OCI-LY1 (cell line): ENCODE data around the gene STAM.

ENCODE experiments used
- H2AFZ ChIP-seq: fragments of 200-600 bp; sonication (generic), shearing (Covaris generic); 2 replicates; pipeline ENCODE4 v1.6.0; 2014; ENCODE audit warnings: antibody characterized with exemption, mild to moderate bottlenecking, low read length
- H3F3A ChIP-seq: fragments of 200-600 bp; sonication (generic), shearing (Covaris generic); 2 replicates; pipeline ENCODE4 v1.6.0; 2014; ENCODE audit warnings: mild to moderate bottlenecking, antibody characterized with exemption, low read length, moderate library complexity; ENCODE audit not compliant: insufficient read depth
- H3K27ac ChIP-seq: fragments of 200-600 bp; sonication (generic); 2 replicates; pipeline ENCODE4 v1.5.1; 2014; ENCODE audit warnings: low read length, mixed run types, mild to moderate bottlenecking, low read depth; ENCODE audit not compliant: poor library complexity, severe bottlenecking
- H3K27me3 ChIP-seq: fragments of 200-600 bp; sonication (generic); 2 replicates; pipeline ENCODE4 v1.6.0; 2014; ENCODE audit warnings: antibody characterized with exemption, mild to moderate bottlenecking, low read length, moderate library complexity; ENCODE audit not compliant: insufficient read depth
- H3K36me3 ChIP-seq: fragments of 200-600 bp; sonication (generic); 2 replicates; pipeline ENCODE4 v1.6.1; 2014; ENCODE audit warnings: mild to moderate bottlenecking, antibody characterized with exemption, low read length, moderate library complexity, mixed read lengths; ENCODE audit not compliant: insufficient read depth
- H3K4me1 ChIP-seq: fragments of 200-600 bp; sonication (generic); 2 replicates; pipeline ENCODE4 v1.5.1; 2014; ENCODE audit warnings: mild to moderate bottlenecking, low read length, moderate library complexity; ENCODE audit not compliant: insufficient read depth, severe bottlenecking
- H3K4me2 ChIP-seq: fragments of 200-600 bp; sonication (generic), shearing (Covaris generic); 2 replicates; pipeline ENCODE4 v1.6.1; 2014; ENCODE audit warnings: low read length
- H3K4me3 ChIP-seq: fragments of 200-600 bp; sonication (generic); 2 replicates; pipeline ENCODE4 v1.5.1; 2014; ENCODE audit warnings: low read length, low read depth, mild to moderate bottlenecking, mixed read lengths; ENCODE audit not compliant: poor library complexity, severe bottlenecking
- H3K79me2 ChIP-seq: fragments of 200-600 bp; shearing (Covaris generic); 2 replicates; pipeline ENCODE4 v1.6.1; 2016; ENCODE audit warnings: mixed run types, low read length, mixed read lengths; ENCODE audit not compliant: insufficient read depth
- H3K9ac ChIP-seq: fragments of 200-600 bp; sonication (generic), shearing (Covaris generic); 2 replicates; pipeline ENCODE4 v1.6.1; 2014; ENCODE audit warnings: mild to moderate bottlenecking, low read length, mixed read lengths
- H3K9me2 ChIP-seq: fragments of 200-600 bp; sonication (generic), shearing (Covaris generic); 2 replicates; pipeline ENCODE4 v1.6.1; 2014; ENCODE audit warnings: low read depth, mild to moderate bottlenecking, low read length, mixed read lengths
- H3K9me3 ChIP-seq: fragments of 200-600 bp; shearing (Covaris generic); 2 replicates; pipeline ENCODE4 v1.6.1; 2014; ENCODE audit warnings: low read length, mixed read lengths
- H4K20me1 ChIP-seq: fragments of 200-600 bp; sonication (generic), shearing (Covaris generic); 2 replicates; pipeline ENCODE4 v1.6.0; 2016; ENCODE audit warnings: mild to moderate bottlenecking, low read length; ENCODE audit not compliant: insufficient read depth
- EZH2 ChIP-seq: fragments of 200-600 bp; sonication (generic), shearing (Covaris generic); IDR thresholded peaks from 2 replicates; pipeline ENCODE4 v1.8.0; 2017; ENCODE audit warnings: borderline replicate concordance, mixed run types, mild to moderate bottlenecking, antibody characterized with exemption, low read length, moderate library complexity, mixed read lengths
- TF ChIP-seq, protein P1 (sequence below): fragments of 200-600 bp; sonication (generic), shearing (Covaris generic); IDR thresholded peaks from 2 replicates; pipeline ENCODE4 v1.5.1; 2017; ENCODE audit warnings: mild to moderate bottlenecking, antibody characterized with exemption, low read length, moderate library complexity, mixed read lengths

STAM gene

DNA sequence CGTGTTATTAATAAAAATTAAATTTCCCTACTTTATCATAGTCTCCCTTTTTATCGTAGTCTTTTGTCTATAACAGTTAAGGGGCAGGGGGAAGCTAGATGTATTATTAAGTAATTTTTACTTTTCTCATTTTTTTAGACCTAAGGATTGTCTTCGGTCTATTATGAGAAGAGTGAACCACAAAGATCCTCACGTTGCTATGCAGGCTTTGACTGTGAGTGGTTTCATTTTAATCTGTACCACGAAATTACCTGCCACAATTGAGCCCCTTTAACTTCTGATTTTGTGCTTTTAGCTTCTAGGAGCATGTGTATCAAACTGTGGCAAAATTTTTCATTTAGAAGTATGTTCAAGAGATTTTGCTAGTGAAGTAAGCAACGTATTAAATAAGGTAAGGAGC is 40.6 kb downstream of the STAM start:
- Histone ChIP-seq H3K4me2 (no peak overlapping the region), H3K36me3 (0 out of 2 replicates have a peak, but pooled peaks cover 13% of the 10 kb centered on the region), H3K9me2 (no peaks in the 10 kb centered on the region), H3K79me2 (peaks cover 12% of the 10 kb centered on the region), H3K9ac (no peak overlapping the region), H3K4me3 (no peak overlapping the region), H2AFZ (no peak overlapping the region), H3K9me3 (no peaks in the 10 kb centered on the region), H3K27me3 (no peaks in the 10 kb centered on the region), H3K27ac (no peak overlapping the region), H3F3A (no peaks in the 10 kb centered on the region), H3K4me1 (no peaks in the 10 kb centered on the region), H4K20me1 (no peaks in the 10 kb centered on the region)
- no peak for TF ChIP-seq EZH2
- TF ChIP-seq, protein P1, sequence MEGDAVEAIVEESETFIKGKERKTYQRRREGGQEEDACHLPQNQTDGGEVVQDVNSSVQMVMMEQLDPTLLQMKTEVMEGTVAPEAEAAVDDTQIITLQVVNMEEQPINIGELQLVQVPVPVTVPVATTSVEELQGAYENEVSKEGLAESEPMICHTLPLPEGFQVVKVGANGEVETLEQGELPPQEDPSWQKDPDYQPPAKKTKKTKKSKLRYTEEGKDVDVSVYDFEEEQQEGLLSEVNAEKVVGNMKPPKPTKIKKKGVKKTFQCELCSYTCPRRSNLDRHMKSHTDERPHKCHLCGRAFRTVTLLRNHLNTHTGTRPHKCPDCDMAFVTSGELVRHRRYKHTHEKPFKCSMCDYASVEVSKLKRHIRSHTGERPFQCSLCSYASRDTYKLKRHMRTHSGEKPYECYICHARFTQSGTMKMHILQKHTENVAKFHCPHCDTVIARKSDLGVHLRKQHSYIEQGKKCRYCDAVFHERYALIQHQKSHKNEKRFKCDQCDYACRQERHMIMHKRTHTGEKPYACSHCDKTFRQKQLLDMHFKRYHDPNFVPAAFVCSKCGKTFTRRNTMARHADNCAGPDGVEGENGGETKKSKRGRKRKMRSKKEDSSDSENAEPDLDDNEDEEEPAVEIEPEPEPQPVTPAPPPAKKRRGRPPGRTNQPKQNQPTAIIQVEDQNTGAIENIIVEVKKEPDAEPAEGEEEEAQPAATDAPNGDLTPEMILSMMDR = no peak

DNA sequence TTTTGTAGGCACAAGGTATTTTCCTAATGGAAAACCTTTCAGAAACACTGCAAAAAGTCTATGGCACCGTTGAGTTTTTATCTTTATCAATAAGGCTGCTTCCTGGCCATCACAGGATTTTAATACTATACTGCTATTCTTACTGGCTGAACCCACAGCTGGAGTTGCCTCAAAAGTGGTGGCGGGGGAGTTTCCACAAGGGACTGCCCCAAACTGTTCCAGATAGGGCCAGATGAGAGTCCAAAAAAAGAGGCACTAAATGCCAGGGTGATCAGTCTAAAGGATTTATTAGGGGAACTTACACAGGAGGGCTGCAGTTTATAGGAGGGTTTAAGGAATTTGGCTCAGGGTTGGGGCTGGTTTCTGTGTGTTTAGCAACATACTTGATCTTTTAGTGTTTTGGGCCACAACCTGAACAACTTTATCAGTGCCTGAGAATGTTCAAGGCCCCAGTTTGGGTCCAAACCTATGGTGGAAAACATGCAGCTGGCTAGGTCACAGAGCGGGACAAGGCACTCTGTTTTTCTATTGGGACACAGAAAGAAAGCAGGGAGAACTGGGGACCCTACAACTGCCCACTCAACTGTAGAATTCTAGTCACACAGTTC is 41.4 kb downstream of the STAM start:
- peaks cover 12% of the 10 kb centered on the region for H3K79me2 ChIP-seq
- H3K4me1 ChIP-seq = no peaks in the 10 kb centered on the region
- no peak overlapping the region for H3K9ac ChIP-seq
- H3K27ac ChIP-seq = no peak overlapping the region
- H3K4me2 ChIP-seq = no peak overlapping the region
- 0 out of 2 replicates have a peak, but pooled peaks cover 13% of the 10 kb centered on the region for H3K36me3 ChIP-seq
- TF ChIP-seq EZH2 = no peak
- TF ChIP-seq, protein P1 = no peak
- no peaks in the 10 kb centered on the region for H4K20me1 ChIP-seq
- H3F3A ChIP-seq = no peaks in the 10 kb centered on the region
- H3K9me3 ChIP-seq = no peaks in the 10 kb centered on the region
- no peaks in the 10 kb centered on the region for H3K27me3 ChIP-seq
- H2AFZ ChIP-seq = no peak overlapping the region
- no peaks in the 10 kb centered on the region for H3K9me2 ChIP-seq
- H3K4me3 ChIP-seq = no peak overlapping the region

GRCh38 chr10:17687117-17687831 is 43.3 kb downstream of the STAM start:
- 0 out of 2 replicates have a peak, but pooled peaks cover 13% of the 10 kb centered on the region for H3K36me3 ChIP-seq
- H3K9ac ChIP-seq = no peak overlapping the region
- no peak for TF ChIP-seq EZH2
- TF ChIP-seq, protein P1 = no peak
- H3K4me1 ChIP-seq = no peaks in the 10 kb centered on the region
- no peak overlapping the region for H3K4me3 ChIP-seq
- no peaks in the 10 kb centered on the region for H3K9me3 ChIP-seq
- H4K20me1 ChIP-seq = no peaks in the 10 kb centered on the region
- H3K4me2 ChIP-seq = no peak overlapping the region
- no peaks in the 10 kb centered on the region for H3F3A ChIP-seq
- H2AFZ ChIP-seq = no peak overlapping the region
- no peaks in the 10 kb centered on the region for H3K27me3 ChIP-seq
- peaks cover under 1% of the 10 kb centered on the region; the same call in 1 of the 2 replicates for H3K79me2 ChIP-seq
- H3K9me2 ChIP-seq = no peaks in the 10 kb centered on the region
- H3K27ac ChIP-seq = no peak overlapping the region
